A549 (cell line): Measurements from ENCODE around the gene HOXD8. TPM values are rescaled to one million over a fixed set of nuclear protein-coding genes. Genes with fewer than 3 reads are reported as not detected.

Experiments
- ATAC-seq, 2 experiments: fragments of 200-7000 bp in 1 of 2; fragments of >200 bp in 1 of 2; cut with Nextera tagmentation in 1 of 2; cut with Tn5 transposase in 1 of 2; 3 replicates each; pipeline versions ENCODE4 v1.8.0 to v1.9.1; 2018 to 2020; ENCODE audit warnings: mild to moderate bottlenecking in 1 of 2, moderate library complexity in 1 of 2
- CTCF ChIA-PET: fragments of 300-600 bp; sonication (Branson Sonifier 250); formaldehyde crosslinking; extraction: SDS; loops from one replicate; lab custom pipeline; 2021; ENCODE audit warnings: antibody characterized with exemption, inconsistent platforms; lab: Yijun Ruan, JAX
- POLR2A ChIA-PET: fragments of 350-600 bp; formaldehyde crosslinking; extraction: SDS; loops from one replicate; lab custom pipeline; 2021; ENCODE audit warnings: antibody characterized with exemption, inconsistent platforms; lab: Yijun Ruan, JAX
- DNase-seq, 2 experiments: peaks; one replicate each; pipeline versions ENCODE4 v3.0.0 to v3.0.0-alpha.2; 2011 to 2016; ENCODE audit warnings: low read depth in 1 of 2, low spot score in 1 of 2
- FAIRE-seq: peaks from 2 replicates; lab custom pipeline; 2011; peaks lifted over from hg19 to GRCh38; lab: Jason Lieb, UNC
- H3K27ac ChIP-seq, 2 experiments: fragments of >200 bp; sonication (Bioruptor Twin); formaldehyde crosslinking; 3 replicates each; pipeline ENCODE4 v1.5.1; 2016 to 2017
- H3K4me1 ChIP-seq: fragments of >200 bp; sonication (Bioruptor Twin); formaldehyde crosslinking; 3 replicates; pipeline ENCODE4 v1.6.1; 2016
- H3K4me2 ChIP-seq: fragments of >200 bp; sonication (Bioruptor Twin); formaldehyde crosslinking; 3 replicates; pipeline ENCODE4 v1.6.1; 2016
- H3K4me3 ChIP-seq: fragments of >200 bp; sonication (Bioruptor Twin); formaldehyde crosslinking; 3 replicates; pipeline ENCODE4 v1.5.1; 2016
- H3K9me3 ChIP-seq: fragments of >200 bp; sonication (Bioruptor Twin); formaldehyde crosslinking; 3 replicates; pipeline ENCODE4 v1.6.1; 2016
- CBX8 ChIP-seq: fragments of 200-600 bp; sonication (generic); IDR thresholded peaks from 2 replicates; pipeline ENCODE4 v1.6.1; 2016
- CEBPB ChIP-seq, 2 experiments: fragments of >200 bp in 1 of 2; sonication (Bioruptor Twin) in 1 of 2; formaldehyde crosslinking in 1 of 2; IDR thresholded peaks; 2 replicates each; pipeline ENCODE4 v1.6.1; 2012 to 2016
- EHMT2 ChIP-seq: fragments of 200-600 bp; sonication (generic); IDR thresholded peaks from 2 replicates; pipeline ENCODE4 v1.6.1; 2016; ENCODE audit warnings: antibody characterized with exemption, low read depth, mild to moderate bottlenecking, moderate library complexity
- EP300 ChIP-seq, 2 experiments: fragments of >200 bp; sonication (Bioruptor Twin); formaldehyde crosslinking; IDR thresholded peaks; 2 replicates in 1 of 2; 3 replicates in 1 of 2; pipeline ENCODE4 v1.6.1; 2016 to 2017
- ESRRA ChIP-seq: fragments of 150-350 bp; IDR thresholded peaks from 2 replicates; pipeline ENCODE4 v1.6.1; 2014; ENCODE audit warnings: mild to moderate bottlenecking, low read length, borderline replicate concordance
- FOSB ChIP-seq: fragments of 250-450 bp; sonication (Bioruptor Pico); IDR thresholded peaks from 2 replicates; pipeline ENCODE4 v1.5.0; 2020; ENCODE audit warnings: mild to moderate bottlenecking, moderate library complexity
- FOSL2 ChIP-seq, 2 experiments: fragments of 450-650 bp in 1 of 2; fragments of >200 bp in 1 of 2; sonication (Bioruptor Twin) in 1 of 2; formaldehyde crosslinking; IDR thresholded peaks; 2 replicates each; pipeline versions ENCODE4 v1.5.0 to v1.6.1; 2016 to 2020; ENCODE audit warnings: mild to moderate bottlenecking in 1 of 2, moderate library complexity in 1 of 2
- FOXS1 ChIP-seq: fragments of 250-450 bp; sonication (Bioruptor Pico); IDR thresholded peaks from 2 replicates; pipeline ENCODE4 v1.5.0; 2020; ENCODE audit warnings: mild to moderate bottlenecking, moderate library complexity
- GATA3 ChIP-seq: IDR thresholded peaks from 2 replicates; pipeline ENCODE4 v1.6.1; 2012; ENCODE audit warnings: borderline replicate concordance
- HOXA7 ChIP-seq: fragments of 250-450 bp; sonication (Bioruptor Pico); IDR thresholded peaks from 2 replicates; pipeline ENCODE4 v1.5.0; 2020; ENCODE audit warnings: mild to moderate bottlenecking, moderate library complexity
- HOXB13 ChIP-seq: fragments of 250-450 bp; sonication (Bioruptor Pico); IDR thresholded peaks from 2 replicates; pipeline ENCODE4 v1.5.0; 2020; ENCODE audit warnings: low read depth, mild to moderate bottlenecking, moderate library complexity
- HOXB5 ChIP-seq: fragments of 250-450 bp; sonication (Bioruptor Pico); IDR thresholded peaks from 2 replicates; pipeline ENCODE4 v1.5.0; 2020; ENCODE audit warnings: mild to moderate bottlenecking, moderate library complexity
- KDM1A ChIP-seq: fragments of 200-600 bp; sonication (generic); IDR thresholded peaks from 2 replicates; pipeline ENCODE4 v1.6.1; 2016; ENCODE audit warnings: low read depth, mild to moderate bottlenecking
- KDM5A ChIP-seq: fragments of 200-600 bp; sonication (generic); IDR thresholded peaks from 2 replicates; pipeline ENCODE4 v1.6.1; 2016; ENCODE audit warnings: antibody characterized with exemption, mild to moderate bottlenecking
- MAFK ChIP-seq: fragments of 450-650 bp; IDR thresholded peaks from 2 replicates; pipeline ENCODE4 v1.6.1; 2014; ENCODE audit not compliant: partially characterized antibody
- MAZ ChIP-seq: fragments of 150-350 bp; IDR thresholded peaks from 2 replicates; pipeline ENCODE4 v1.6.1; 2014; ENCODE audit warnings: antibody characterized with exemption, low read depth, low read length, borderline replicate concordance
- NPAS2 ChIP-seq: fragments of 250-450 bp; sonication (Bioruptor Pico); IDR thresholded peaks from 2 replicates; pipeline ENCODE4 v1.8.0; 2022; ENCODE audit warnings: mild to moderate bottlenecking, moderate library complexity, borderline replicate concordance
- PHF8 ChIP-seq: fragments of 200-600 bp; sonication (generic); IDR thresholded peaks from 2 replicates; pipeline ENCODE4 v1.6.1; 2016; ENCODE audit warnings: low read depth, mild to moderate bottlenecking, antibody characterized with exemption, moderate library complexity, borderline replicate concordance
- RFX5 ChIP-seq: fragments of 450-650 bp; IDR thresholded peaks from 2 replicates; pipeline ENCODE4 v1.7.1; 2014; ENCODE audit warnings: antibody characterized with exemption, mild to moderate bottlenecking, moderate library complexity
- RNF2 ChIP-seq: fragments of 200-600 bp; sonication (generic); IDR thresholded peaks from 2 replicates; pipeline ENCODE4 v1.6.1; 2016; ENCODE audit warnings: low read depth, mild to moderate bottlenecking, antibody characterized with exemption, moderate library complexity, borderline replicate concordance
- SREBF2 ChIP-seq: fragments of 450-650 bp; IDR thresholded peaks from 2 replicates; pipeline ENCODE4 v1.6.1; 2014; ENCODE audit warnings: mild to moderate bottlenecking, moderate library complexity
- ZSCAN20 ChIP-seq: fragments of 250-450 bp; sonication (Bioruptor Pico); IDR thresholded peaks from 2 replicates; pipeline ENCODE4 v1.8.0; 2022; ENCODE audit warnings: mild to moderate bottlenecking, moderate library complexity
- WGBS: methylation state at CpG from one replicate; pipeline ENCODE4 v1.1.6; 2017; ENCODE audit errors: missing lambda C conversion rate; 5-methylcytosine and 5-hydroxymethylcytosine counted together
- polyA plus RNA-seq, 4 experiments: library from polyadenylated mRNA; depleted of rRNA in 3 of 4; stranded (reverse); fragments of >200 nt; fragmentation: RNase III in 1 of 4; extraction: RNeasy Plus Mini Kit Qiagen cat#74134 plus additional on column Dnase treatment in 1 of 4; gene quantifications; 2 replicates in 3 of 4; 3 replicates in 1 of 4; pipeline ENCODE4 v1.2.3, GENCODE V29; 2011 to 2017
- TF ChIP-seq, protein P1 (sequence below): fragments of >200 bp; sonication (Bioruptor Twin); formaldehyde crosslinking; IDR thresholded peaks from 3 replicates; pipeline ENCODE4 v1.5.1; 2016
- TF ChIP-seq, protein P2 (sequence below): fragments of 200-600 bp; sonication (generic); IDR thresholded peaks from 2 replicates; pipeline ENCODE4 v1.6.1; 2016; ENCODE audit warnings: antibody characterized with exemption, mild to moderate bottlenecking, moderate library complexity
- TF ChIP-seq, protein P3 (sequence below): fragments of >200 bp; sonication (Bioruptor Twin); formaldehyde crosslinking; IDR thresholded peaks from 3 replicates; pipeline ENCODE4 v1.6.1; 2016

HOXD8 gene
- polyA plus RNA-seq, 2 of the 4 experiments (the other 2 are of a cell fraction), result 3.8 to 8.5 TPM

DNA sequence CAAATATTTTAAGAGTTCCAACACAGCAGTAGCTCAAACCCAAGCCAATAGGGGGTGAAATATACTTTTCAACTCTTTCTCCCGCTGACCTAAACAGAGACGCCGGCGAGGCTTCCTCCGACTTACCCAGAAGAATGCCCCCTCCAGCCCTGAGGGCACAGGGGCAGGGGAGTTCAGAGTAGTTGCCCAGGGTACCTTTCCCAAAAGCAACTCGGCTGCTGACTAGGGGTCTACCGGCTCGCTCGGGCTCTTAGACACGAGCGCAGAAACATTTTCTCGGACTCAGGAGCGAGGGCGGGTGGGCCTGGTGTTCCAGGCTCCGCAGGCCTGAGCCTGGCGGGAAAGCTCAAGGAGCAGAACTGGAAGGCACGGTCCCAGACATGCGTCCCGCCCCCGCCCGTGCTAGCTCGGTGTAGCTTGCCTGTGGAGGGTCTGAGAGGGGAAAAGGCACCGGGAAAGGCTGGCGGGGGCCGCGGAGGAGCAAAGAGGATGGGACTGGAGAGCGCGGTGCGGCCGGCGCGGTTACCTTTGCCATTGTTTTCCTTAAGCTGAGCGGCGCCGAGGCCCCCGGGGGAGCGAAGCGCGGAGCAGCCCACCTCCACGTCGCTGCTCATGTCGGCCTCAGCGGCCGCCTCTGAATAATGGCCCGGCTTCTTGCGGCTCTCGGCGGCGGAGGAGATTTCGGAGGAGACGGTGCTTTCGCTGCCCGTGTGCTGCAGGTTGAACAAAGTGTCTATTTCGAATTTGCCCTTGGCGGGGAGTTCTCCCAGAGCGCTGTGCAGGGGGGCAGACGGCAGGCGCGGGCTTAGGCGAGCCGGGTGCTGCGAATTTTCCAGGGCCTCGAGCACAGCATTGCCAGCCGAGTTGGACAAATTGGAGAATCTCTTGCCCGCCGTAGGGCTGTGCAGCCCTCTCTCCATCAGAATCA, 46.4 kb upstream of the HOXD8 start:
- ATAC-seq (no peak), FAIRE-seq (no peak), DNase-seq (no peak)
- WGBS, result 63% methylated on average over 64 of the region's 66 CpGs
- H3K4me1 ChIP-seq, result peaks cover 15% of the 10 kb centered on the region; the same call in 2 of the 3 replicates
- ChIA-PET CTCF (interaction anchor here (1.0 to 5.5 kb wide), 2 partner anchors 14 to 716 kb away, joined by 3 to 57 read pairs; no protein-coding TSS in a partner anchor), POLR2A (no interaction called here)
- peaks cover 10% of the 10 kb centered on the region for H3K9me3 ChIP-seq
- H3K4me2 ChIP-seq, result no peak overlapping the region
- TF ChIP-seq GATA3 (no peak), FOXS1 (CRISPR knock-in tag) (no peak), ZSCAN20 (CRISPR knock-in tag) (no peak), ESRRA (no peak), PHF8 (no peak), FOSB (no peak), HOXB13 (CRISPR knock-in tag) (no peak), KDM5A (no peak), NPAS2 (CRISPR knock-in tag) (no peak), MAZ (no peak), EP300 (IDR thresholded peaks at IDR 0.05) (no peak), MAFK (no peak), RFX5 (no peak), CBX8 (no peak), HOXA7 (no peak), HOXB5 (CRISPR knock-in tag) (no peak), CEBPB (IDR thresholded peaks at IDR 0.05) (no peak)
- TF ChIP-seq, protein P1, sequence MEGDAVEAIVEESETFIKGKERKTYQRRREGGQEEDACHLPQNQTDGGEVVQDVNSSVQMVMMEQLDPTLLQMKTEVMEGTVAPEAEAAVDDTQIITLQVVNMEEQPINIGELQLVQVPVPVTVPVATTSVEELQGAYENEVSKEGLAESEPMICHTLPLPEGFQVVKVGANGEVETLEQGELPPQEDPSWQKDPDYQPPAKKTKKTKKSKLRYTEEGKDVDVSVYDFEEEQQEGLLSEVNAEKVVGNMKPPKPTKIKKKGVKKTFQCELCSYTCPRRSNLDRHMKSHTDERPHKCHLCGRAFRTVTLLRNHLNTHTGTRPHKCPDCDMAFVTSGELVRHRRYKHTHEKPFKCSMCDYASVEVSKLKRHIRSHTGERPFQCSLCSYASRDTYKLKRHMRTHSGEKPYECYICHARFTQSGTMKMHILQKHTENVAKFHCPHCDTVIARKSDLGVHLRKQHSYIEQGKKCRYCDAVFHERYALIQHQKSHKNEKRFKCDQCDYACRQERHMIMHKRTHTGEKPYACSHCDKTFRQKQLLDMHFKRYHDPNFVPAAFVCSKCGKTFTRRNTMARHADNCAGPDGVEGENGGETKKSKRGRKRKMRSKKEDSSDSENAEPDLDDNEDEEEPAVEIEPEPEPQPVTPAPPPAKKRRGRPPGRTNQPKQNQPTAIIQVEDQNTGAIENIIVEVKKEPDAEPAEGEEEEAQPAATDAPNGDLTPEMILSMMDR, result no peak
- no peak overlapping the region for H3K27ac ChIP-seq
- H3K4me3 ChIP-seq, result no peak overlapping the region

DNA sequence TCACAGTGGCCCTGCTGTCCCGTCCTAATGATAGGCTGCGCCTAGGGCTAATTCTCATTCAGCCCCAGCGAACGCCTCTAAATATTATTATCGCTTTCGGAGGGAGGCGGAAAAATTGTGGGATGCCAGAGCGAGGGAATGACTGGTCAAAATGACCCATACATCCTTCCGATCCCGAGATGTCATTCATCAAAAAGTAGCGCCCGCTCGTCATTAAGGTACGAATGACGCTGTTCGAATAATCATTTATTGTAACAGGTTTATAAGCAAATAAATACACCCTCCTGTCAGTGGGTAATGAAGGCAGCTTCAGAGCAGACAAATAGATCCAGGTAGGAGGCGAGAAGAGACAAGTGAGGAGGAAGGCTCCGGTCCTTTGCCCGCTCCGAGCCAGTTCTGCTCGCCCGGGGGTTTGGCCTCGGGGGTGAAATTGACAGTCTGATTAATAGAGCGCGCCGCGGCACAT, 45.7 kb upstream of the HOXD8 start, which contains the start of gene EVX2:
Gene EVX2, minus strand, starts transcription at position 167 of the 466 bp plus-strand sequence. CDS start 186 bp downstream, outside the sequence.
- H3K9me3 ChIP-seq, result peaks cover 10% of the 10 kb centered on the region
- POLR2A ChIA-PET, result no interaction called here
- H3K4me3 ChIP-seq, result no peak within 1 kb of the TSS
- DNase-seq (no peak), FAIRE-seq (no peak), ATAC-seq (no peak)
- CTCF ChIA-PET, result interaction anchor here (1.0 to 5.5 kb wide), 2 partner anchors 14 to 716 kb away, joined by 3 to 57 read pairs; no protein-coding TSS in a partner anchor
- peaks cover 10% of the 10 kb centered on the region; the same call in 2 of the 3 replicates for H3K4me1 ChIP-seq
- 72% methylated on average over 27 of the region's 27 CpGs for WGBS
- H3K27ac ChIP-seq, result no peak within 1 kb of the TSS
- no peak within 1 kb of the TSS for H3K4me2 ChIP-seq
- no peak for TF ChIP-seq EHMT2
- TF ChIP-seq KDM1A, result no peak
- TF ChIP-seq EP300 (IDR thresholded peaks at IDR 0.05), result no peak
- no peak for TF ChIP-seq RFX5
- TF ChIP-seq, protein P2, sequence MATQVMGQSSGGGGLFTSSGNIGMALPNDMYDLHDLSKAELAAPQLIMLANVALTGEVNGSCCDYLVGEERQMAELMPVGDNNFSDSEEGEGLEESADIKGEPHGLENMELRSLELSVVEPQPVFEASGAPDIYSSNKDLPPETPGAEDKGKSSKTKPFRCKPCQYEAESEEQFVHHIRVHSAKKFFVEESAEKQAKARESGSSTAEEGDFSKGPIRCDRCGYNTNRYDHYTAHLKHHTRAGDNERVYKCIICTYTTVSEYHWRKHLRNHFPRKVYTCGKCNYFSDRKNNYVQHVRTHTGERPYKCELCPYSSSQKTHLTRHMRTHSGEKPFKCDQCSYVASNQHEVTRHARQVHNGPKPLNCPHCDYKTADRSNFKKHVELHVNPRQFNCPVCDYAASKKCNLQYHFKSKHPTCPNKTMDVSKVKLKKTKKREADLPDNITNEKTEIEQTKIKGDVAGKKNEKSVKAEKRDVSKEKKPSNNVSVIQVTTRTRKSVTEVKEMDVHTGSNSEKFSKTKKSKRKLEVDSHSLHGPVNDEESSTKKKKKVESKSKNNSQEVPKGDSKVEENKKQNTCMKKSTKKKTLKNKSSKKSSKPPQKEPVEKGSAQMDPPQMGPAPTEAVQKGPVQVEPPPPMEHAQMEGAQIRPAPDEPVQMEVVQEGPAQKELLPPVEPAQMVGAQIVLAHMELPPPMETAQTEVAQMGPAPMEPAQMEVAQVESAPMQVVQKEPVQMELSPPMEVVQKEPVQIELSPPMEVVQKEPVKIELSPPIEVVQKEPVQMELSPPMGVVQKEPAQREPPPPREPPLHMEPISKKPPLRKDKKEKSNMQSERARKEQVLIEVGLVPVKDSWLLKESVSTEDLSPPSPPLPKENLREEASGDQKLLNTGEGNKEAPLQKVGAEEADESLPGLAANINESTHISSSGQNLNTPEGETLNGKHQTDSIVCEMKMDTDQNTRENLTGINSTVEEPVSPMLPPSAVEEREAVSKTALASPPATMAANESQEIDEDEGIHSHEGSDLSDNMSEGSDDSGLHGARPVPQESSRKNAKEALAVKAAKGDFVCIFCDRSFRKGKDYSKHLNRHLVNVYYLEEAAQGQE, result no peak
- no peak for TF ChIP-seq PHF8
- TF ChIP-seq FOSB, result no peak
- TF ChIP-seq, protein P3, sequence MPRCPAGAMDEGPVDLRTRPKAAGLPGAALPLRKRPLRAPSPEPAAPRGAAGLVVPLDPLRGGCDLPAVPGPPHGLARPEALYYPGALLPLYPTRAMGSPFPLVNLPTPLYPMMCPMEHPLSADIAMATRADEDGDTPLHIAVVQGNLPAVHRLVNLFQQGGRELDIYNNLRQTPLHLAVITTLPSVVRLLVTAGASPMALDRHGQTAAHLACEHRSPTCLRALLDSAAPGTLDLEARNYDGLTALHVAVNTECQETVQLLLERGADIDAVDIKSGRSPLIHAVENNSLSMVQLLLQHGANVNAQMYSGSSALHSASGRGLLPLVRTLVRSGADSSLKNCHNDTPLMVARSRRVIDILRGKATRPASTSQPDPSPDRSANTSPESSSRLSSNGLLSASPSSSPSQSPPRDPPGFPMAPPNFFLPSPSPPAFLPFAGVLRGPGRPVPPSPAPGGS, result no peak
- TF ChIP-seq RNF2, result no peak
- TF ChIP-seq FOSL2 (IDR thresholded peaks at IDR 0.05), result no peak
- TF ChIP-seq FOSL2 (CRISPR knock-in tag; IDR thresholded peaks at IDR 0.05), result no peak
- TF ChIP-seq SREBF2, result no peak
